ENCODE data around the gene NSD1. TPM values are rescaled to one million over a fixed set of nuclear protein-coding genes. Genes with fewer than 3 reads are reported as not detected.
"Not testable (repeated sequence)": the region's sequence is repeated elsewhere in the genome, so short reads cannot be mapped to it uniquely, and the experiment has no call there.

Gene NSD1
- polyA plus RNA-seq, 12 donors, result 32.9 to 51.7 (median 44.9) TPM; not detected in 1

DNA sequence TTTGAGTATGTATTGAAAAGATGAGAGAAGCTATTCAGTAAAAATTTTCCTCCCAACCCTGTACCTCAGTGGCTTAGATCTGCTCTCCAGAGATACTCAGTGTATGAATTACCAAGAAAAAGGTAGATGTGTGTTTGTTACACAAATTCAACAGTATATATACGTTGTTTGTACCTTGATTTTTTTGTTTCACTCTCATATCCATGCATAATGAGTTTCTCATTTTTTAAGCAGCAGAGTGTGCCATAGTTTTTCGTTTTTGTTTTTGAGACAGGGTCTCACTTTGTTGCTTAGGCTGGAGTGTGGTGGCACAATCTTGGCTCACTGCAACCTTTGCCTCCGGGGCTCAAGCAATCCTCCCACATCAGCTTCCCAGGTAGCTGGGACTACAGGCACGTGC is 92.2 kb downstream of the NSD1 start:
- DNase-seq, result no peak

GRCh38 chr5:177226860-177227259 is 93.3 kb downstream of the NSD1 start:
- DNase-seq, result no peak

DNA sequence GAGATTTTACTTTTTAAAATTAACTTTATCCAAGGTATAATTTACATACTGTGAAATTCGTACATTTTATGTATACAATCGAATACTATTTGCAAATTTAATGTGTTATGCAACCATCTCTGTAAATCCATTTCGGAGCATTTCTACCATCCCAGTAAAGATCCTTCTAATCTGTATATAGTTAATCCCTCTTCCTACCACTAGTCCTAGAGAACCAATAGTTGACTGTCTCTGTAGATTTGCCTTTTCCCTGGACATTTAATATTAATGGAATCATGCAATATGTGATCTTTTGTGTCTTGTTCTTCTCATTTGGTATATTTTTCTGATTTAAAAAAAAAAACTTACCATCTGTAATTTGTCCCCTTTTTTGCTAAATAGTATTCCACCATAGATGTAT is 95.2 kb downstream of the NSD1 start:
- no peak for DNase-seq

DNA sequence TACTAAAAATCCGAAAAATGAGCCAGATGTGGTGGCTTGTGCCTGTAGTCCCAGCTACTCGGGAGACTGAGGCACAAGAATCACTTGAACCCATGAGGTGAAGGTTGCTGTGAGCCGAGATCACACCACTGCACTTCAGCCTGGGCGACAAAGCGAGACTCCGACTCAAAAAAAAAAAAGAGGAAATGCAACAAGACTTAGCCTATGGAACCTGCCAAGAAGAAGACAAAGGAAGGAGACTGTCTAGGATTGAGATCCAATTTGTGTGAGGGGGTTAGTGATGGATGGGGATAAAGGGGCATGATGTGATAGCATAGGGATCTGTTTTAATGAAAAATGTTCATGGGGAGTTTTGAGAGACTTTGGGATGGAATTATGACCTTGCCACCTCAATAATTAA is 97.1 kb downstream of the NSD1 start:
- no peak for DNase-seq

GRCh38 chr5:177231479-177232250 is 98.1 kb downstream of the NSD1 start:
- no peak for DNase-seq

DNA sequence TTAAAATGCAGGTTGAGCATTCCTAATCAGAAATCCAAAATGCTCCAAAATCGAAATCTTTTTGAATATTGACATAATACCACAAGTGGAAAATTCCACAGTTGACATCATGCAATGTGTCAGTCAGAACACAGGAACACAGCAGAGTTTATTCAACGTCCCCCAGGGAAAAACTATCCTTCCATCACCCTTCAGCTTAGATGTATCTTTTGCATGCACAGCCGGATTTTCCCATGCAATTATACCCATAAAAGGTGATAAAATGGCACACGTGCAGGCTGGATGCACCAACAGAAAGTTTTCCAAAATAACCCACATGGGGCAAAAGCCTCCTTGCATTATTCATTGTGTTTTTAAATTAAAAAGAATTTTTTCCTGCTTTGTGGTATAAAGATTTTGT is 98.8 kb downstream of the NSD1 start:
- no peak for DNase-seq

GRCh38 chr5:177232761-177233160 is 99.2 kb downstream of the NSD1 start:
- DNase-seq, result no peak

DNA sequence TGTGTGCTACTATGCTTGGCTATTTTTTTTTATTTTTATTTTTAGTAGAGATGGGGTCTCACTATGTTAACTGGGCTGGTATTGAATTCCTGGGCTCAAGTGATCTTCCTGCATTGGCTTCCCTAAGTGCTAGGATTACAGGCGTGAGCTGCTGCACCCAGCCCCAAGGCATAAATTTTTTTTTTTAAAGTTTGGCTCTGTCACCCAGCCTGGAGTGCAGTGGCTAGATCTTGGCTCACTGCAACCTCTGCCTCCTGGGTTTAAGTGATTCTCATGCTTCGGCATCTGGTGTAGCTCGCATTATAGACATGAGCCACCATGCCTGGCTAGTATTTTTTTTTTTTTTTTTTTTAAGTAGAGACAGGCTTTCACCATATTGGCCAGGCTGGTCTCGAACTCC is 99.6 kb downstream of the NSD1 start:
- DNase-seq, result no peak

- DNase-seq, result no peak
These were observed 100.2 kb downstream of the NSD1 start for GRCh38 chr5:177233802-177234201.

DNA sequence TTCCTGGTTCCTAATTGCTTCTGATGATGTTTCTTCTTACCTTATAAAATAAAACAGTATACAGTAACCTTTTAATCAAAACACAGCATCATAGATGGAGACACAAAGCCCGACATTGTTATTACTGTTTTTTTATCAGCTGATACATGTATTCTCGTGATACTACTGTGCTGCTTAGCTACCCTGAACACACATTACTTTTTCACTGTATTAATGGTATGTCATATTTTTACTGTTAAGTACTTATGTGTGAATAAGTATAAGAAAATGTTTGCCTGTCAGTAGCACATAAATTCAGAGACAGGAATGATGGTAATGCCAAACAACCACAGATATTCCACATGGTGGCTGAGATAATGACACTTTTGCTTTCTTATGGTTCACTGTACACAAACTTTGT is 101.3 kb downstream of the NSD1 start:
- DNase-seq, result no peak

- no peak for DNase-seq
These were observed 108.2 kb downstream of the NSD1 start for GRCh38 chr5:177241768-177242167.

- DNase-seq, result no peak
These were observed 108.7 kb downstream of the NSD1 start for GRCh38 chr5:177242304-177242703.

DNA sequence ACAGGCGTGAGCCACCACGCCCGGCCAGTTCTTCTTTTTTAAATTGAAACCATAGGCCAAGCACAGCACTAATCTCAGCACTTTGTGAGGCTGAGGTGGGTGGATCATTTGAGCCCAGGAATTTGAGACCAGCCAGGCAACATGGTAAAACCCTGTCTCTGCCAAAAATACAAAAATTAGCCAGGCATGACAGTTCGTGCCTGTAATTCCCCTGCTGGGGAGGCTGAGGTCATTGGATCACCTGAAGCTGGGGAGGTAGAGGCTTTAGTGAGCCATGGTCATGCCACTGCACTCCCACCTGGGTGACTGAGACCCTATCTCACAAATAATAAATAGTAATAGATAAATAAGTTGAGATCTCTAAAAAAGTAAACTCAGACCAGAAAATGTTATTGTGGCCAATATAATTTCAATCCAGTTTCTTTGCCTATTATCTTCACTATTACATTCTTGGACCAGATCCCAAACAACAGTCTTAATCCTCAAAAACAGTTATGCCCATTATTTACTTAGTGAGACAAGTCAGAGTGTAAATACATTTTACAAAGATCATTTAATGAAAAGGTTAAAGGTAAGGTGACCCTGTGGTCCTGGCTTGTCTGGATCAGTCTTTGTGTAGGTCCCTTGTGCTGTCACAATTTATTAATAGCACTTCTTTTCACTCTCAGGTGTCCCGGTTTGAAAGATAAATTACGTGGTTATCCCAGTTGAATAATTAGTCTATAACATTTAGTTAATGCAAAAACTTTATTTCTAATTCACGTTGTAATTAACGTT is 116.4 kb downstream of the NSD1 start:
- no peak for DNase-seq

DNA sequence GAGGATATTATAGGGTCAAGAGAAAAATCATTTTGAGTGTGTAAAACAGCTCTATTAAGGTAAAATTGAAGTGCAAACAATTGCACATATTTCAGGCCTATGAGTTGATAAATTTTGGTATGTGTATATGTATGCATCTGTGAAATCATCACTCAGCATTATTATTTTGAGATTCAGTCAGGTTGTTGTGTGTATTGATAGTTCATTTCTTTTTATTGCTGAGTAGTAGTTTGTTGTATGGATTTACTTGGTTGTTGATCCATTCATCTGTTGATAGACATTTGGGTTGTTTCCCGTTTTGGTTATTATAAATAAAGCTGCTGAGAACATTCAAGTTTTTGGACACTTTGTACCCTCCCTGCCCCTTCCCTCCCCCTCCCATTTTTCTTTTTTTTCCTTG is 119.7 kb downstream of the NSD1 start:
- DNase-seq, result no peak

DNA sequence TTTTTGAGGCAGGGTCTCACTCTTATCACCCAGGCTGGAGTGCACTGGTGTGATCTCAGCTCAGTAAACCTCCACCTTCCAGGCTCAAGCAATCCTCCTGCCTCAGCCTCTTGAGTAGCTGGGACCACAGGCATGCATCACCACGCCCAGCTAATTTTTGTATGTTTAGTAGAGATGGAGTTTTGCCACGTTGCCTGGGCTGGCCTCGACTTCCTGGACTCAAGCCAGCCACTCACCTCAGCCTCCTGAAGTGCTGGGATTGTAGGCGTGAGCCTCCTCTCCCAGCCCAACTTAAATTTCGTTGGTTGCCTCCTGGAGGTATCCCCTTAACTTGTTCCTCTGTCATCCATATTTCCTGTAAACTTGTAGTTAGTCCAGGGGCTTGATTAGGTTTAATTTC is 122.7 kb downstream of the NSD1 start:
- DNase-seq, result no peak

DNA sequence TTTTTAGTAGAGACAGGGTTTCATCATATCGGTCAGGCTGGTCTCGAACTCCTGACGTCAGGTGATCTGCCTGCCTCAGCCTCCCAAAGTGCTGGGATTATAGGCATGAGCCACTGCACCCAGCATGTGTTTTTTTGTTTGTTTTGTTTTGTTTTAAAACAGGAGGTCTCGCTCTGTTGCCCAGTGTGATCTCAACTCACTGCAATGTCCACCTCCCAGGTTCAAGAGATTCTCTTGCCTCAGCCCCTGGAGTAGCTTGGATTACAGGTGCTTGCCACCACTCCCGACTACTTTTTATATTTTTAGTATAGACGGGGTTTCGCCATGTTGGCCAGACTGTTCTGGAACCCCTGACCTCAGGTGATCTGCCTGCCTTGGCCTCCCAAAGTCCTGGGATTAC is 125.1 kb downstream of the NSD1 start:
- DNase-seq, result not testable (repeated sequence)

- DNase-seq, result no peak
These were observed 127.4 kb downstream of the NSD1 start for GRCh38 chr5:177260961-177261360.

- DNase-seq, result no peak
These were observed 127.9 kb downstream of the NSD1 start for GRCh38 chr5:177261510-177261909.

DNA sequence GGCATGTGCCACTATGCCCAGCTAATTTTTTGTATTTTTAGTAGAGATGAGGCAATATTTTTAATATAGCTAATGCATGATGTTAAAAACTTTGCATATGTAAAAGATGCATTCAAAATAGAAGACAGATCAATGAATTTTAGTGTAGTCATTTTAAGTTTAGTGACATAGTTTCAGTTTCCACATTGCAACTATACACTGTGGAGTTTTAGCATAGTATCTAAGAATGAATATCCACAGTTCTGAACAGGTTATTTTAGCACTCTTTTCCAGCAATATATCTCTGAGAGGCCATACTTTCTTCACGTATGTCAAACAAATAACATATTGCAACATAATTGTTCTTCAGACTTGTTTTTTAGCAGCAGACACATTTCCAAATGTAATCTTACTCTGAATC is 130.6 kb downstream of the NSD1 start:
- no peak for DNase-seq

DNA sequence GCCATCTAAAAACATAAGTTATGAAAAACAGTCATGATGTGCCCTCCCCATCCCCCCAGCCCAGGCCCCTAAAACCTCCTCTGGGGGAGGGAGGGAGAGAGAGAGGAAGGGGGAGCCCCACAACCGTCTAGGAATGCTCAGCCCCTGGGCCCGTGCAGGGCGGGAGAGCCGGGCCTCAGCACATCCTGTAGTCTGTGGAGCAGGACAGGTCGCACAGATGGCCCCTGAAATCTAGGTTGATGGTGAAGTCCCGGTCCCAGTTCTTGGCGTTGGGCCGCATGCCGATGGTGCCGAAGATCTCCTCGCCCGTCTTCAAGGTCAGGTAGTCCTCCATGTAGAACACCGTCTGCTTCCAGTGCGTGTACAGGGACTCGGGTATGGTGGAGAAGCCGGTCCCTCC is 131.8 kb downstream of the NSD1 start:
- no peak for DNase-seq

DNA sequence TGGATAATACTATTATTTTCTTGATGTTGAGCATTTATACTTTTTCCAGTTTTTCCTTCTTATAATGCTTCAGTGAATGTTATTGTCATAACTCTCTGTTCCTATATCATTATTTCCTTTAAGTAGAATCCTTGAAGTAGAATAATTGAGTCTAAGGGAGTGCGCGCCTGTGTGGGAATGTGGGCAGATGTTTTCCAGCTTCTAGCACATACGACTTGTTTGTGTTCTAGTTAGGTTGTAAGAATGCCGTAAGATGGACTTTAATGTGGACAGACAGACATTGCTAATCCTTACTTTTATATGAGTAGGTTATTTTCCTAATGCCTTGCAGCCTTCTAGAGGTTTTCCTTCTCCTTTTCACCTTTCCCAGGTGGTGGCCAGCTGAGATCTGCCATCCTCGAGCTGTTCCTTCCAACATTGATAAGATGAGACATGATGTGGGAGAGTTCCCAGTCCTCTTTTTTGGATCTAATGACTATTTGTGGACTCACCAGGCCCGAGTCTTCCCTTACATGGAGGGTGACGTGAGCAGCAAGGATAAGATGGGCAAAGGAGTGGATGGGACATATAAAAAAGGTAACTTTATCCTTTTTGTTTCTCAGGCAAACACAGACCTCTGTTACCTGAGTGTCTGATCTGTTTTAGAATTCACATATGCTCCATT is 135.8 kb downstream of the NSD1 start:
- DNase-seq, result no peak

GRCh38 chr5:177269976-177270375 is 136.4 kb downstream of the NSD1 start:
- DNase-seq, result no peak

GRCh38 chr5:177270653-177271052 is 137.1 kb downstream of the NSD1 start:
- DNase-seq, result no peak

All from muscle of arm (tissue), 12 donors.